OCI-LY1 (cell line): ENCODE results near the gene MAD1L1.

Source experiments
- H2AFZ ChIP-seq: fragments of 200-600 bp; sonication (generic), shearing (Covaris generic); 2 replicates; pipeline ENCODE4 v1.6.0; 2014; ENCODE audit warnings: antibody characterized with exemption, mild to moderate bottlenecking, low read length
- H3F3A ChIP-seq: fragments of 200-600 bp; sonication (generic), shearing (Covaris generic); 2 replicates; pipeline ENCODE4 v1.6.0; 2014; ENCODE audit warnings: mild to moderate bottlenecking, antibody characterized with exemption, low read length, moderate library complexity; ENCODE audit not compliant: insufficient read depth
- H3K27ac ChIP-seq: fragments of 200-600 bp; sonication (generic); 2 replicates; pipeline ENCODE4 v1.5.1; 2014; ENCODE audit warnings: low read length, mixed run types, mild to moderate bottlenecking, low read depth; ENCODE audit not compliant: poor library complexity, severe bottlenecking
- H3K27me3 ChIP-seq: fragments of 200-600 bp; sonication (generic); 2 replicates; pipeline ENCODE4 v1.6.0; 2014; ENCODE audit warnings: antibody characterized with exemption, mild to moderate bottlenecking, low read length, moderate library complexity; ENCODE audit not compliant: insufficient read depth
- H3K36me3 ChIP-seq: fragments of 200-600 bp; sonication (generic); 2 replicates; pipeline ENCODE4 v1.6.1; 2014; ENCODE audit warnings: mild to moderate bottlenecking, antibody characterized with exemption, low read length, moderate library complexity, mixed read lengths; ENCODE audit not compliant: insufficient read depth
- H3K4me1 ChIP-seq: fragments of 200-600 bp; sonication (generic); 2 replicates; pipeline ENCODE4 v1.5.1; 2014; ENCODE audit warnings: mild to moderate bottlenecking, low read length, moderate library complexity; ENCODE audit not compliant: insufficient read depth, severe bottlenecking
- H3K4me2 ChIP-seq: fragments of 200-600 bp; sonication (generic), shearing (Covaris generic); 2 replicates; pipeline ENCODE4 v1.6.1; 2014; ENCODE audit warnings: low read length
- H3K4me3 ChIP-seq: fragments of 200-600 bp; sonication (generic); 2 replicates; pipeline ENCODE4 v1.5.1; 2014; ENCODE audit warnings: low read length, low read depth, mild to moderate bottlenecking, mixed read lengths; ENCODE audit not compliant: poor library complexity, severe bottlenecking
- H3K79me2 ChIP-seq: fragments of 200-600 bp; shearing (Covaris generic); 2 replicates; pipeline ENCODE4 v1.6.1; 2016; ENCODE audit warnings: mixed run types, low read length, mixed read lengths; ENCODE audit not compliant: insufficient read depth
- H3K9ac ChIP-seq: fragments of 200-600 bp; sonication (generic), shearing (Covaris generic); 2 replicates; pipeline ENCODE4 v1.6.1; 2014; ENCODE audit warnings: mild to moderate bottlenecking, low read length, mixed read lengths
- H3K9me2 ChIP-seq: fragments of 200-600 bp; sonication (generic), shearing (Covaris generic); 2 replicates; pipeline ENCODE4 v1.6.1; 2014; ENCODE audit warnings: low read depth, mild to moderate bottlenecking, low read length, mixed read lengths
- H3K9me3 ChIP-seq: fragments of 200-600 bp; shearing (Covaris generic); 2 replicates; pipeline ENCODE4 v1.6.1; 2014; ENCODE audit warnings: low read length, mixed read lengths
- H4K20me1 ChIP-seq: fragments of 200-600 bp; sonication (generic), shearing (Covaris generic); 2 replicates; pipeline ENCODE4 v1.6.0; 2016; ENCODE audit warnings: mild to moderate bottlenecking, low read length; ENCODE audit not compliant: insufficient read depth
- CTCF ChIP-seq: fragments of 200-600 bp; sonication (generic), shearing (Covaris generic); IDR thresholded peaks from 2 replicates; pipeline ENCODE4 v1.5.1; 2017; ENCODE audit warnings: mild to moderate bottlenecking, antibody characterized with exemption, low read length, moderate library complexity, mixed read lengths
- EZH2 ChIP-seq: fragments of 200-600 bp; sonication (generic), shearing (Covaris generic); IDR thresholded peaks from 2 replicates; pipeline ENCODE4 v1.8.0; 2017; ENCODE audit warnings: borderline replicate concordance, mixed run types, mild to moderate bottlenecking, antibody characterized with exemption, low read length, moderate library complexity, mixed read lengths

The MAD1L1 gene

DNA sequence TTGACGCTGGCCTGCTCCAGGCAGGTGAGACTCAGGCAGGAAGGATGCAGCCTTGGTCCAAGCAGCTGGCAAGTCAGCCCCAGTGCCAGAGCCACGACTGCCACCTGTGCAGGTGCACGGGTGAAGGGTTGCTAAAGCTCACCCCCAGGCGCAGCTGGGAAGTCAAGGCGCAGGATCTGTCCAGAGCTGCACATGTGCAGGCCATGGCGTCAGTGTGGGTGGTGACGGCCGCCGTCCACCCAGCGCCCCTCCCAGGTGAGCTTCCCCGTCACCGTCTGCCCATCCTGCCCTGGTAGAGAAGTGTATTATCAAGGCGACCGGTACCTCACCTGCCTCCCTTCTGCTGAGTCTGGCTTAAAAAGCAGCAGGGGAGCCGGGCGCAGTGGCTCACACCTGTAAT, 110.1 kb downstream of the MAD1L1 start:
- H3K4me2 ChIP-seq, result no peak overlapping the region
- H3K27me3 ChIP-seq, result no peaks in the 10 kb centered on the region
- H4K20me1 ChIP-seq, result no peaks in the 10 kb centered on the region
- H2AFZ ChIP-seq, result no peak overlapping the region
- no peak overlapping the region for H3K4me3 ChIP-seq
- no peaks in the 10 kb centered on the region for H3K9me3 ChIP-seq
- peaks cover 10% of the 10 kb centered on the region for H3K4me1 ChIP-seq
- H3K9me2 ChIP-seq, result no peaks in the 10 kb centered on the region
- H3K9ac ChIP-seq, result no peak overlapping the region
- peaks cover 5% of the 10 kb centered on the region; the same call in 1 of the 2 replicates for H3K36me3 ChIP-seq
- H3K27ac ChIP-seq, result no peak overlapping the region
- TF ChIP-seq EZH2, result no peak
- TF ChIP-seq CTCF, result no peak
- no peaks in the 10 kb centered on the region for H3F3A ChIP-seq
- H3K79me2 ChIP-seq, result no peaks in the 10 kb centered on the region

DNA sequence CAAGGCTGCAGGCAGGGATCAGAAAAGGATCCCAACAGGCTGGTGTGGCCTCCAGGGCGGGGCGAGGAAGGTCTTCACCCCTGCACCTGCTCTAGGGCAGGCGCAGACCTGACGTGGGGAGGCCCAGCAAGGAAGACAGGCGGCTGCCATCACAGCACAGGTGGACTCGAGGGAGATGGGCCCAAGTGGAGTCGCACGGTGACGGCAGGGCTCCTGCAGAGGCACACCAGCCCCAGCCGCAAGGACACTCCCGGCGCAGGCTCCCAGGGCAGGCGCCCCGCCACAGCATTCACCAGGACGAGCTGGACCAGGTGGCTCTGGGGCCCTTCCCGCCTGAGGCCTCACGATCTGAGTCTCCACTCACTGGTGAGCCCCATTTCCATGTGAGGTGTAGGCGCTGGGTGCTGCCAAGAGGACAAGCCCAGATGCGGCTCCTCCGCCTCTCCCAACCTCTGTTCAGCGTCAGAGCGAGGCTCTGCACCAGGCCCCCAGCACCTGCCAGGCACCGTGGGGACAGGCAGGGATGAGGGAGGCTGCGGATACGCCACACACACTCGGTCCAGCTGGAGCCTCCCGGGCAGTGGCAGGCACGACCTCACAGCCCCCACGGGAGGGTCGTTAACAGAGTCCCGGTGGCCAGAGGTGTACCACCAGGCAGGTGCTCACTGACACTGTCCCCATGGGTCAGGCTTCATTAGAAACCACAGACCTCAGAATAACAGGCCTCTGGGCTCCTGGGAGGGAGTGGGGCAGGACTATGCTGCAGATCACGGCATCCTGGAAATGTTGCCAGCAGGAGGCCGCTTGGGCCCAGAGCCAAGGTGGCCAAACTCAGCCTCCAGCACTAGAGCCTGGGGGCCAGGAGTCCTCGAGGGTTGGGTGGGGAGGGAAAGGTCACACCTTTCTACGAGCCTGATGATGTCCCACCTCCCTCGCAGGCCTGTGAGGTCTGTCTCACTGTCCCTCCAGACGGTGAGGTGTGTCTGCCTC, 111.6 kb downstream of the MAD1L1 start:
- H3K4me2 ChIP-seq, result no peak overlapping the region
- no peak overlapping the region for H3K9ac ChIP-seq
- no peak overlapping the region for H3K4me3 ChIP-seq
- no peaks in the 10 kb centered on the region for H4K20me1 ChIP-seq
- no peaks in the 10 kb centered on the region for H3K9me2 ChIP-seq
- TF ChIP-seq CTCF (no peak), EZH2 (no peak)
- no peak overlapping the region for H2AFZ ChIP-seq
- H3K4me1 ChIP-seq, result peaks cover 10% of the 10 kb centered on the region
- no peaks in the 10 kb centered on the region for H3F3A ChIP-seq
- H3K9me3 ChIP-seq, result no peaks in the 10 kb centered on the region
- H3K79me2 ChIP-seq, result no peaks in the 10 kb centered on the region
- peaks cover 5% of the 10 kb centered on the region; the same call in 1 of the 2 replicates for H3K36me3 ChIP-seq
- no peak overlapping the region for H3K27ac ChIP-seq
- H3K27me3 ChIP-seq, result no peaks in the 10 kb centered on the region

- Histone ChIP-seq H3K79me2 (no peaks in the 10 kb centered on the region), H3F3A (no peaks in the 10 kb centered on the region), H4K20me1 (no peaks in the 10 kb centered on the region), H3K36me3 (no peaks in the 10 kb centered on the region), H3K27ac (no peak overlapping the region), H3K27me3 (no peaks in the 10 kb centered on the region), H3K9me2 (no peaks in the 10 kb centered on the region), H3K4me2 (no peak overlapping the region), H3K9ac (no peak overlapping the region), H3K4me1 (peaks cover 10% of the 10 kb centered on the region), H3K9me3 (no peaks in the 10 kb centered on the region), H3K4me3 (no peak overlapping the region), H2AFZ (no peak overlapping the region)
- TF ChIP-seq EZH2, result no peak
- no peak for TF ChIP-seq CTCF
Observed at GRCh38 chr7:2120251-2120660, 112.5 kb downstream of the MAD1L1 start.
